Right lobe of liver (tissue), 4 donors: ENCODE measurements around the gene NSUN6.

Experiments
- CTCF ChIP-seq, 4 donors: fragments of 200-600 bp in 3 of 4; fragments of 450-650 bp in 1 of 4; IDR thresholded peaks; one replicate each; pipeline versions ENCODE4 v1.5.1 to v1.8.0; 2016 to 2022; ENCODE audit warnings: antibody characterized with exemption in 4 of 4, mild to moderate bottlenecking in 2 of 4
- POLR2A ChIP-seq: fragments of 450-650 bp; IDR thresholded peaks from one replicate; pipeline ENCODE4 v1.6.1; 2017; ENCODE audit warnings: antibody characterized with exemption, mild to moderate bottlenecking
- donor health status: DM: no; HTN: no; CAD: no.
- donor health status: DM: no; HTN: no; CAD: no.
- donor health status: DM: no; HTN: yes; CAD: no.

GRCh38 chr10:18675086-18675801 is 23.9 kb upstream of the NSUN6 start:
- TF ChIP-seq CTCF (IDR thresholded peaks at IDR 0.05) (no peak), POLR2A (no peak)
